Right renal pelvis (tissue), 4 donors: Measurements from ENCODE around the gene UCP2. TPM values are rescaled to one million over a fixed set of nuclear protein-coding genes. Genes with fewer than 3 reads are reported as not detected.
A peak's percentile ranks its signal among the peaks of the same experiment; 100 is the strongest.
"Not testable (repeated sequence)": the region's sequence is repeated elsewhere in the genome, so short reads cannot be mapped to it uniquely, and the experiment has no call there.

Experiments
- DNase-seq, 4 donors: peaks; one replicate each; pipeline ENCODE4 v3.0.0-alpha.2; 2013; ENCODE audit warnings: low read depth in 4 of 4, low spot score in 3 of 4, missing footprints in 1 of 4
- polyA plus RNA-seq, 4 donors: library from polyadenylated mRNA; unstranded; fragments of 120-200 nt; gene quantifications; one replicate each; pipeline ENCODE4 v1.2.1, GENCODE V29; 2013; ENCODE audit not compliant: insufficient read length in 4 of 4

The UCP2 gene
- polyA plus RNA-seq, 4 donors, result 51.6 to 82.1 (median 73.9) TPM

GRCh38 chr11:73996161-73996747 lies 13.6 kb upstream of the UCP2 start:
- no peak for DNase-seq

GRCh38 chr11:73995731-73996130 lies 13.1 kb upstream of the UCP2 start:
- DNase-seq, result no peak

DNA sequence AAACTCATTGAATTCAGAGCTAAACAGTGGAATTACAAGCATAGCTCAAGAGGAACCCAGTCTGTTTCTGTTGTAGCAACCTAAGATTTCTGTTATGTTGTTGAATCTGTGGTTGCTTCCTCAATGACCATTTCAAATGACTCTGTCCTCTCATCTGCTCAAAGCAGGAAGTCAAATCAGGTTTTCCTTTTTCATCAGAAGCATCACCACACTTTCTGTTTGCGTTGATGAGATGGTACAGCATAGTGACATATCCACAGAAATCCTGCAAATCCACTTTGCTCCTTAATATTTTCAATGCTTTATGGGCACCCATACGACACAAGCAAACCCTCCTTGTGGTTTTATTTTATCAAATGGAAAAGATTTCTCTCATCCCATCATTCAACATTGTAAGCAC lies 12.6 kb upstream of the UCP2 start:
- no peak for DNase-seq

DNA sequence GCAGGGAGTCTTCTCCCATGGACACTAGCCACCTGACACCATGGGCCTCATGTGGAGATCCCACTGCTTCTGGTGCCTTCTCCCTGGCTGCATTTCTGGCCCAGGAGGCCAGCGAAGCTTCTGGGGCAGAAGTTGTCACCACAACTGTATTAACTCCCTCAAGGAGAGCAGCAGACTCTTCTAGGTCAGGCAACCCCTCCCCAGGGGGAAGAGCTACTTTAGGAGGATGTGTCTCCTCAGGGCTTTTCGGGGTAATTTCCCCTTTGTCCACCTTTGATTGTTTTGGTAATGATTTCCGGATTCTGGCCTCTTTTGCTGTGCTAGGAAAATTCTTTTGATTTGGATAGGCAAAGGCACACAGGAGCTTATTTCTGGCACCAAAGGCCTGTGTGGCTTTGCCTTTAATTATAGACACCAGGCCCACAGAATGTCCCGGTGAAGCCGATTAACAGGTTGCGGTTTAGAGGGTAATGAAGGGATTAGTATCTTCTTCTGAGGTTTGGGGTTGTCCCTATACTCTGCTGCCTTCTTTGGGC lies 8.9 kb upstream of the UCP2 start:
- DNase-seq, result no peak

- DNase-seq, result no peak
These were observed 8.1 kb upstream of the UCP2 start for GRCh38 chr11:73990730-73991129.

- no peak for DNase-seq
These were observed 6.5 kb upstream of the UCP2 start for GRCh38 chr11:73989156-73989555.

- no peak for DNase-seq
These were observed 5.6 kb upstream of the UCP2 start for GRCh38 chr11:73988227-73988626.

DNA sequence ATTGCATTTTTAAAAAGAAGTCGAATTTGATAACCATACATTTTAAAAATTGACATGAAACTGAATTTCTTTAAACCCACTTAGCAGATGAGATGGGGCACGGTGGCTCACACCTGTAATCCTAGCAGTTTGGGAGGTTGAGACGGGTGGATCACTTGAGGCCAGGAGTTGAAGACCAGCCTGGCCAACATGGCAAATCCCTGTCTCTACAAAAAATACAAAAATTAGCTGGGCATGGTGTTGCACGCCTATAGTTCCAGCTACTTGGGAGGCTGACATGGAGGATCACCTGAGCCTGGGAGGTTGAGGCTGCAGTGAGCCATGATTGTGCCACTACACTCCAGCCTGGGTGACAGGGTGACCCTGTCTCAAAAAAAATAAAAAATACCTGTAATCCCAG lies 3.0 kb upstream of the UCP2 start:
- DNase-seq, result not testable (repeated sequence)

- no peak for DNase-seq
These were observed 1.3 kb upstream of the UCP2 start for GRCh38 chr11:73983741-73984538.

GRCh38 chr11:73982990-73983740 lies 522 bp upstream of the UCP2 start:
- peak; percentile 73 to 82 (median 78) for DNase-seq

DNA sequence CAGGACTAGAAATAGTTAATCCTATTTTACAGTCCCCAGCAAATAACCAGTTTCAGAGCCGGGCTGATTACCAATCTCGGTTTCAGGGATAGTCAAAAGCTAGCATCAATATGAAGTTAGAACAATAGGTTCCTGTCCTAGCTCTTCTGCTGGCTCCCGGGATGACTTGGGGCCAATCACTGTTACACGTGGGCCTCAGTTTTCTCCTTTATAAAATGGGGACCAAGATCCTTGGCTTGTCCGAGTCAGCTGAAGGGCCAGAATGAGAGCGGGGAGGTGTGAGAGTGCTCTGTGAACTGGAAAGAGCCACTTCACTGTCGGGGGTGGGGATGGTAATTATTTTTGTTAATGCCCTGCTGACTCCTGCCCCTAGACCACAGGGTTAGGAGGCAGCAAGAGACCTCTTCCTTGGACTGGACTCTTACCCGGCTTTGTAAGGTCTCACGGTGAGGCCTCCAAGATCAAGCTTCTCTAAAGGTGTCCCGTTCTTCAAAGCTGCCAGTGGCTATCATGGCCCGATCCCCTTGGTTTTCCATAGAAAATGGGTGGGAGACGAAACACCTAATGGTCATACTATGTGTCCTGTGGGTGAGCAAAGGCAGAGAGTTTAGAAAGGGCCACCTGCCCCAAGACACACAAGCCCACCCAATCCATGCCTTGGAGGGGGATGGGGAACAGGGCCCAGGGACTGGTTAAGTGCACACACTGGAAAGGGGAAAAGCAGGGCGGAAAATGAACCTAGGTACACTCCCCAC lies 1.4 kb downstream of the UCP2 start:
- DNase-seq, result no peak

DNA sequence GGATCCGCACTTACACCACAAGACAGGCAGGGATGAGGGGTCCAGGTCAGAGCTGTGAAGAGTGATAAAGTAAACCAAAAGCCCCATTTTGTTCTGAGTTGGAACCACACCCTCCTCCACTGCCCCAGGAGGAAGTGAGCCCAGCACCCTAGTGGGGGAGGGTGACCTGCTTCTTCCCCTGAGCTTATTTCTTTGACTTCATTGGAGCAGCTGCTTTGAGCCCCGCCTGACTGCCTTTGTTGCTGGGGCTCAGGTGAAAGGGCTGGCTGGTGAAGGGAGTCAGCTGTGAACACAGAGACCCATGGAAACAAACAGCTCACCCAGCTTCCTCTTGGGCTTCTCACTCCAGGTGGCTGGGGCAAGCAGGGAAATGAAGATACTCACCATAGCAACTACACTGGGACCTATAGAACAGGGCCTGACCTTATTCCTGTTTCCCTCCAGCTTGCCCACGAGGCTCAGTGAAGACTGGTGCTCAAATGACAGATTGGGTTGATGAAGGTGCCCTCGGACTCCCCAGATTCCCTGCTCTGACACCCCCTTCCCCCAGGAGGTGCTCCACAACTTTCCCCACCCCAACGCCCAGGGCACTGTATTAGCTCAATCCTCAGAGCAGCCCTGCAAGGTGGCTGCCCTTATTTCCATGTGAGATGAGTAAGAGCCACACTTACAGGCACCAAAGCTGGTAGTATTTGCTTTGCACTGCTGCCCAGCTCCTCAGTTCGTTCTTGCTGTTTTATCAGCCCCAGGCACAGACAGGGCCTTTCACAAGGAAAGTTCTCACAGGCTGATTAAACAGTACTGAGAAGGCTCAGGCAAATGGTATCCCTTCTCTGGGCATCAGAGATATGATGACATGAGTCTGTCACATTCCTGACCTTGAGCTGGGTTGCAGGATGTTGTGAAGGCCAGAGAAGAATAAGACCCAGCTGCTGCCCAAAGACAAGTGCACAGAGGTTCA lies 2.4 kb downstream of the UCP2 start:
- peak in 2 of 4 donors; percentile 43 to 52 for DNase-seq

GRCh38 chr11:73978576-73979086 lies 4.0 kb downstream of the UCP2 start:
- no peak for DNase-seq

DNA sequence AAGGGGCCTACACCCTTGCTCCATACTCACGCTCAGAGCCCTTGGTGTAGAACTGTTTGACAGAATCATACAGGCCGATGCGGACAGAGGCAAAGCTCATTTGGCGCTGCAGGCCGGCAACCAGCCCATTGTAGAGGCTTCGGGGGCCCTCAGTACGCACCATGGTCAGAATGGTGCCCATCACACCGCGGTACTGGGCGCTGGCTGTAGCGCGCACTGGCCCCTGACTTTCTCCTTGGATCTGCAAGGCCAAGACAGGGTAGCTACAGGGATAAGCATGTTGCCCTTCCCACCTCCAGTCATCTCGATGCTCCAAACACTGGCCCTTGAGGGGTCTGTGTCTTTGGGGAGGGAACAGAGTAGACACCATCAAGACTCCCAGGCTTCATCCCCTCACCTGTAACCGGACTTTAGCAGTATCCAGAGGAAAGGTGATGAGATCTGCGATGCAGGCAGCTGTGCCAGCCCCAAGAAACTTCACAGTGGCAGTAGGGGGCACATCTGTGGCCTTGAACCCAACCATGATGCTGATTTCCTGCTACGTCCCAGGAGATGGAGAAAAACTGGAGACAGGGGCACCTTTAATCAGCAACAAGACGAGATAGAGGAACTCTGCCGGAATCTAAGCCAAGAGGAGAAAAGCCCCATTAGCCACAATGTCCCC lies 4.7 kb downstream of the UCP2 start:
- DNase-seq, result no peak

- no peak for DNase-seq
These were observed 6.0 kb downstream of the UCP2 start for GRCh38 chr11:73976451-73977151.

GRCh38 chr11:73975479-73975757 lies 7.2 kb downstream of the UCP2 start:
- DNase-seq, result no peak

DNA sequence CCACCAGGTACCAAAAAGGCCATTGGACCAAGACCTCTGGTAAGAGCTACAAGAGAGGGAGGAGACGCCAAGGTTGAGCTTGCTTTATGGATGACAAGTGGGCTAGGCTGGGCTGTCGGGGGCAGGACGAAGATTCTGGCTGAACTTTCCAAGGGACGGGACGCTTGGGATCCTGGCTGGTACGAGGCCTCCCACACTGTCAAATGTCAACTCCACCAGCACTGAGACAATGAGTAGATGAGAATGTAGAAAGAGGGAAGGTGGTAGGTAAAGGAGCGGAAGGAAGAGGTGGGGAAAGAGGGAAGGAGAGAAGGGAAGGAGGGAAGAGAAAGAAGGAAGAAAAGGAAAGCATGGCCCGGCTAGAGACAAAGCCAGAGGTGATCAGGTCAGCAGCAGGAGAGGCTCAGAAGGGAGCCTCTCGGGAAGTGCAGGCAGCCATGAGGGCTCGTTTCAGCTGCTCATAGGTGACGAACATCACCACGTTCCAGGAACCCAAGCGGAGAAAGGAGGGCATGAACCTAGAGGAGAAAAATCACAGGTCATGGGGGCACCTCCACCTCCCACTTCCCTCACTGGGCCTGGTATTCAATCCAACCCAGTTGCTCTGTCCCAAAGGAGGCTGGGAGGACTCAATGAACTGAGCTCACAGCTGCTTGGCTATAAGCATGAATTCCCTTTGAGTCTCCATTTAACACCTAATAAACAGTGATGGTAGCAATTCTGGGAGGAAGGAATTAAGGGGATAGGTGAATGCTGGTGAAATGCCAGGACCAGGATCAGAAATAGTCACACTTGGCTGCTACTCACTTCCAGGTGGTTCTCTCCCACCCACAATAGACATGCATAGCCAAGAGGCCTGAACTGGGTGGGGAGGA lies 7.8 kb downstream of the UCP2 start:
- DNase-seq, result no peak
